GM12878 (cell line): Measurements from ENCODE around the gene PNMA6E. TPM values are rescaled to one million over a fixed set of nuclear protein-coding genes. Genes with fewer than 3 reads are reported as not detected.
A peak's percentile ranks its signal among the peaks of the same experiment; 100 is the strongest.

Experiments used
- ATAC-seq: fragments of 200-7000 bp; cut with Tn5 transposase; 3 replicates; pipeline ENCODE4 v1.9.1; 2020; ENCODE audit warnings: mild to moderate bottlenecking, moderate library complexity
- BruUV-seq: library from RNA; stranded (reverse); fragments of 400-500 nt; replicated peaks from 2 replicates; lab custom pipeline; 2021; lab: Mats Ljungman, UMichigan
- CTCF ChIA-PET: fragments of 300-600 bp; sonication (Branson Sonifier 250); formaldehyde crosslinking; extraction: SDS; loops from one replicate; lab custom pipeline; 2021; ENCODE audit warnings: inconsistent platforms; lab: Yijun Ruan, JAX
- POLR2A ChIA-PET: fragments of 350-600 bp; formaldehyde crosslinking; extraction: SDS; loops from one replicate; lab custom pipeline; 2021; ENCODE audit warnings: inconsistent platforms; lab: Charles Lee
- RAD21 ChIA-PET: fragments of 300-600 bp; sonication (Branson Sonifier 250); formaldehyde crosslinking; loops from one replicate; lab custom pipeline; 2023; ENCODE audit warnings: antibody characterized with exemption; ENCODE audit not compliant: unreplicated experiment; lab: Charles Lee
- SMC1A ChIA-PET: fragments of 300-600 bp; sonication (Branson Sonifier 250); formaldehyde crosslinking; loops from one replicate; lab custom pipeline; 2023; ENCODE audit not compliant: unreplicated experiment, uncharacterized antibody; lab: Charles Lee
- DNase-seq: peaks from one replicate; pipeline ENCODE4 v3.0.0-alpha.2; 2011; ENCODE audit warnings: low read depth, low spot score
- FAIRE-seq: peaks from 3 replicates; lab custom pipeline; 2011; peaks lifted over from hg19 to GRCh38; lab: Jason Lieb, UNC
- H2AFZ ChIP-seq: 2 replicates; pipeline ENCODE4 v1.6.0; 2011; ENCODE audit warnings: low read depth, low read length, control low read depth; ENCODE audit not compliant: control insufficient read depth
- H3K27ac ChIP-seq: 2 replicates; pipeline ENCODE4 v1.5.1; 2011; ENCODE audit warnings: control low read depth; ENCODE audit not compliant: control insufficient read depth, insufficient read depth
- H3K27me3 ChIP-seq, 2 experiments: replicated peaks in 1 of 2; 2 replicates each; pipeline versions ENCODE4 v1.6.0 to v1.6.1; 2011; ENCODE audit warnings: low read length in 1 of 2; ENCODE audit not compliant: control insufficient read depth in 2 of 2, insufficient read depth in 2 of 2
- H3K36me3 ChIP-seq, 2 experiments: 2 replicates each; pipeline ENCODE4 v1.5.1; 2011; ENCODE audit warnings: low read length in 1 of 2; ENCODE audit not compliant: control insufficient read depth in 2 of 2, insufficient read depth in 2 of 2
- H3K4me1 ChIP-seq: 2 replicates; pipeline ENCODE4 v1.6.1; 2011; ENCODE audit warnings: mild to moderate bottlenecking, low read length, moderate library complexity, mixed read lengths; ENCODE audit not compliant: control insufficient read depth, insufficient read depth
- H3K4me2 ChIP-seq: 2 replicates; pipeline ENCODE4 v1.6.0; 2011; ENCODE audit warnings: control low read depth; ENCODE audit not compliant: control insufficient read depth, insufficient read depth
- H3K4me3 ChIP-seq: fragments of 200-600 bp; sonication (generic); 2 replicates; pipeline ENCODE4 v1.5.1; 2016
- H3K79me2 ChIP-seq: 2 replicates; pipeline ENCODE4 v1.6.0; 2011; ENCODE audit warnings: low read length; ENCODE audit not compliant: control insufficient read depth, insufficient read depth
- H3K9ac ChIP-seq: 2 replicates; pipeline ENCODE4 v1.8.0; 2011; ENCODE audit warnings: low read length, control low read depth, mixed read lengths; ENCODE audit not compliant: control insufficient read depth, insufficient read depth
- H3K9me3 ChIP-seq: replicated peaks from 3 replicates; pipeline ENCODE4 v1.5.1; 2011; ENCODE audit warnings: mild to moderate bottlenecking, low read length; ENCODE audit not compliant: control insufficient read depth, insufficient read depth
- H4K20me1 ChIP-seq: 2 replicates; pipeline ENCODE4 v1.6.0; 2011; ENCODE audit not compliant: control insufficient read depth, insufficient read depth
- CREB1 ChIP-seq: IDR thresholded peaks from 2 replicates; pipeline ENCODE4 v1.6.1; 2012; ENCODE audit warnings: low read depth, mild to moderate bottlenecking, inconsistent platforms
- E2F4 ChIP-seq: IDR thresholded peaks from 2 replicates; pipeline ENCODE4 v1.6.1; 2012; ENCODE audit warnings: low read depth, low read length, improper control_type of control experiment
- EP300 ChIP-seq, 2 experiments: fragments of 150-350 bp in 1 of 2; IDR thresholded peaks; 2 replicates each; pipeline ENCODE4 v1.6.1; 2011 to 2012; ENCODE audit warnings: low read depth in 2 of 2, low read length in 2 of 2, borderline replicate concordance in 1 of 2, improper control_type of control experiment in 1 of 2, inconsistent platforms in 1 of 2; ENCODE audit not compliant: control insufficient read depth in 1 of 2
- EZH2 ChIP-seq: IDR thresholded peaks from 2 replicates; pipeline ENCODE4 v1.6.1; 2012; ENCODE audit warnings: low read depth, mild to moderate bottlenecking, control low read depth, inconsistent platforms, low read length, borderline replicate concordance; ENCODE audit not compliant: control insufficient read depth
- GATAD2B ChIP-seq: fragments of 450-650 bp; conservative IDR thresholded peaks from 2 replicates; pipeline ENCODE4 v1.6.1; 2017; ENCODE audit warnings: low read depth, mild to moderate bottlenecking, moderate library complexity
- MEF2B ChIP-seq: fragments of 450-650 bp; IDR thresholded peaks from 2 replicates; pipeline ENCODE4 v1.6.1; 2018; ENCODE audit warnings: mild to moderate bottlenecking, moderate library complexity; ENCODE audit not compliant: partially characterized antibody, poor library complexity, severe bottlenecking
- NFYA ChIP-seq: IDR thresholded peaks from 2 replicates; pipeline ENCODE4 v1.6.1; 2011; ENCODE audit warnings: low read depth, mild to moderate bottlenecking, low read length, improper control_type of control experiment, borderline replicate concordance
- NRF1 ChIP-seq: conservative IDR thresholded peaks from 2 replicates; pipeline ENCODE4 v1.6.1; 2011; ENCODE audit warnings: mild to moderate bottlenecking, low read depth, low read length, improper control_type of control experiment
- SKIL ChIP-seq: fragments of 450-650 bp; IDR thresholded peaks from 2 replicates; pipeline ENCODE4 v1.6.1; 2017; ENCODE audit warnings: mild to moderate bottlenecking, low read depth, inconsistent platforms; ENCODE audit not compliant: poor library complexity, severe bottlenecking
- ZBED1 ChIP-seq: IDR thresholded peaks from 2 replicates; pipeline ENCODE4 v1.6.1; 2016; ENCODE audit warnings: borderline replicate concordance
- ZBTB11 ChIP-seq: fragments of 450-650 bp; formaldehyde crosslinking; IDR thresholded peaks from 2 replicates; pipeline ENCODE4 v1.5.0; 2022; ENCODE audit warnings: mild to moderate bottlenecking, missing genetic modification characterization
- WGBS: methylation state at CpG from one replicate; pipeline ENCODE4 v1.1.6; 2016; ENCODE audit warnings: low lambda C conversion rate; ENCODE audit not compliant: insufficient replicate concordance, insufficient coverage; ENCODE audit errors: missing lambda C conversion rate; 5-methylcytosine and 5-hydroxymethylcytosine counted together
- in situ Hi-C: fragments of 300-500 bp; cut with MboI; formaldehyde crosslinking; loops from 9 replicates; pipeline ENCODE4 v1.14.3; 2018; ENCODE audit warnings: mixed read lengths
- intact Hi-C: fragments of 100-400 bp; cut with micrococcal nuclease; formaldehyde crosslinking; loops from one replicate; pipeline ENCODE4 v1.14.2; 2022; ENCODE audit not compliant: unreplicated experiment
- polyA plus RNA-seq, 11 experiments: library from polyadenylated mRNA; depleted of rRNA in 4 of 11; unstranded in 6 of 11; stranded (reverse) in 5 of 11; fragments of >200 nt; fragmentation: Nextera tagmentation in 4 of 11; fragmentation: Illumina TruSeq in 1 of 11; extraction: Ambion mirVana in 4 of 11; extraction: Trizol in 1 of 11; gene quantifications; 1 replicate in 1 of 11; 2 replicates in 10 of 11; pipeline versions ENCODE4 v1.2.1 to v1.2.3, GENCODE V29; 2011 to 2016; ENCODE audit warnings: inconsistent platforms in 2 of 11, missing spikeins in 2 of 11, low read depth in 1 of 11
- total RNA-seq, 4 experiments: library from RNA; depleted of rRNA in 3 of 4; stranded (reverse); fragments of >200 nt in 3 of 4; fragmentation: Illumina TruSeq in 1 of 4; extraction: Trizol in 1 of 4; gene quantifications; 2 replicates each; pipeline versions ENCODE4 v1.2.1 to v1.2.3, GENCODE V29; 2013 to 2021
- TF ChIP-seq, protein P1 (sequence below): IDR thresholded peaks from 2 replicates; pipeline ENCODE4 v1.6.1; 2011; ENCODE audit warnings: low read depth, mild to moderate bottlenecking, low read length, moderate library complexity, borderline replicate concordance; ENCODE audit errors: extremely low read depth
- TF ChIP-seq, protein P2 (sequence below): fragments of 450-650 bp; conservative IDR thresholded peaks from 2 replicates; pipeline ENCODE4 v1.6.1; 2017; ENCODE audit warnings: mild to moderate bottlenecking, moderate library complexity

The PNMA6E gene
- total and polyA plus RNA-seq, 10 of the 15 experiments (the other 5 are each of a cell fraction or from before 2014, with no cell fraction given), result not detected

DNA sequence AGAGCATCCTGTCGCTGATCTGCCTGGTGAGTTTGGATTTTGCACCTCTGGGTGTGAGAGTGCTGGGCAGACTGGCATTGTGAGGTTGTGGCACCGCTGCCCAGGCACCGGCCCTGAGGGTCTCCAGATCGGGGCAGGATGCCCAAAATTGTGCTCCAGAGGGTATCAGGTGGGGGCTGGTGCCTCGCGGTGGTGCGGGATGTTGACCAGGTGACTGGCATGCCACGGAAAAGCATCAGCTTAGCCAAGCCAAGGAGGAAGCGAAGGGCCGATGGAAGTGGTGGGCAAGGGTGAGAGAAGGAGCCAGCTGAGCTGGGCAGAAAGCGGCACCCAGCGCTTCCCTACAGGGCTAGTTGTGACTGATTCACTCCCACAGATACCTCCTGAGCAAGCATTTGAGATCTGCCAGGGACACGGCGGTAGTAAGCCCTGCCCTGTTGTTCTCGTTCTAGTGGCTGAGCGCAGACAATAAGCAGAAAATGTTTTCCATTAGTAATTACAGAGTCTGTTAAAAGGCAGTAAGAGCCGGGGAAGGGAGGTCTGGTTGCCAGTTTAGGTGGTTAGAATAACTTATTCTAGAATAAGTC lies 10.9 kb upstream of the PNMA6E start:
- SMC1A ChIA-PET, result no interaction called here
- H3K4me2 ChIP-seq, result peak overlapping the region; percentile 73
- ATAC-seq, result peak; percentile 44
- H3K4me3 ChIP-seq, result peak overlapping the region; percentile 71; the same call in 1 of the 2 replicates
- H3K9ac ChIP-seq, result peak overlapping the region; percentile 32; the same call in 1 of the 2 replicates
- H3K27ac ChIP-seq, result no peak overlapping the region
- POLR2A ChIA-PET, result no interaction called here
- peak overlapping the region; percentile 33 for H2AFZ ChIP-seq
- 61% methylated on average over 17 of the region's 17 CpGs for WGBS
- intact Hi-C loops (no loop called here), in situ Hi-C loops (no loop called here)
- CTCF ChIA-PET, result no interaction called here
- H3K27me3 ChIP-seq, result no peaks in the 10 kb centered on the region
- RAD21 ChIA-PET, result no interaction called here
- FAIRE-seq, result no peak
- no peaks in the 10 kb centered on the region for H3K4me1 ChIP-seq
- DNase-seq, result no peak
- no peaks in the 10 kb centered on the region for H3K79me2 ChIP-seq
- no peaks in the 10 kb centered on the region; the same call in 2 of the 3 replicates for H3K9me3 ChIP-seq
- no peaks in the 10 kb centered on the region for H4K20me1 ChIP-seq
- no TSS peak for BruUV-seq
- H3K36me3 ChIP-seq, result no peaks in the 10 kb centered on the region
- TF ChIP-seq, protein P1, sequence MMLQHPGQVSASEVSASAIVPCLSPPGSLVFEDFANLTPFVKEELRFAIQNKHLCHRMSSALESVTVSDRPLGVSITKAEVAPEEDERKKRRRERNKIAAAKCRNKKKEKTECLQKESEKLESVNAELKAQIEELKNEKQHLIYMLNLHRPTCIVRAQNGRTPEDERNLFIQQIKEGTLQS, result no peak
- TF ChIP-seq MEF2B (no peak), NRF1 (no peak), GATAD2B (no peak), EP300 (IDR thresholded peaks at IDR 0.05; ENCODE audit: borderline replicate concordance in 1 of 2, control insufficient read depth in 1 of 2, low read depth in 2 of 2, low read length in 2 of 2) (no peak), SKIL (no peak), ZBTB11 (no peak), E2F4 (no peak), EZH2 (no peak), CREB1 (no peak), ZBED1 (no peak), NFYA (no peak)
- TF ChIP-seq, protein P2, sequence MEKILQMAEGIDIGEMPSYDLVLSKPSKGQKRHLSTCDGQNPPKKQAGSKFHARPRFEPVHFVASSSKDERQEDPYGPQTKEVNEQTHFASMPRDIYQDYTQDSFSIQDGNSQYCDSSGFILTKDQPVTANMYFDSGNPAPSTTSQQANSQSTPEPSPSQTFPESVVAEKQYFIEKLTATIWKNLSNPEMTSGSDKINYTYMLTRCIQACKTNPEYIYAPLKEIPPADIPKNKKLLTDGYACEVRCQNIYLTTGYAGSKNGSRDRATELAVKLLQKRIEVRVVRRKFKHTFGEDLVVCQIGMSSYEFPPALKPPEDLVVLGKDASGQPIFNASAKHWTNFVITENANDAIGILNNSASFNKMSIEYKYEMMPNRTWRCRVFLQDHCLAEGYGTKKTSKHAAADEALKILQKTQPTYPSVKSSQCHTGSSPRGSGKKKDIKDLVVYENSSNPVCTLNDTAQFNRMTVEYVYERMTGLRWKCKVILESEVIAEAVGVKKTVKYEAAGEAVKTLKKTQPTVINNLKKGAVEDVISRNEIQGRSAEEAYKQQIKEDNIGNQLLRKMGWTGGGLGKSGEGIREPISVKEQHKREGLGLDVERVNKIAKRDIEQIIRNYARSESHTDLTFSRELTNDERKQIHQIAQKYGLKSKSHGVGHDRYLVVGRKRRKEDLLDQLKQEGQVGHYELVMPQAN, result no peak
